HFF-Myc (cell line): ENCODE data around the gene BABAM2.

Experiments
- DNase-seq: peaks from one replicate; pipeline ENCODE4 v3.0.0-alpha.2; 2011; ENCODE audit warnings: low read depth; ENCODE audit errors: extremely low read depth
- H3K4me3 ChIP-seq: replicated peaks from 2 replicates; pipeline ENCODE4 v1.5.1; 2011; ENCODE audit warnings: low read depth, mild to moderate bottlenecking, control low read depth, low read length
- TF ChIP-seq, protein P1 (sequence below): IDR thresholded peaks from 2 replicates; pipeline ENCODE4 v1.5.1; 2012; ENCODE audit warnings: mild to moderate bottlenecking, low read depth, low read length, control low read depth; ENCODE audit errors: missing control alignments

Gene BABAM2

DNA sequence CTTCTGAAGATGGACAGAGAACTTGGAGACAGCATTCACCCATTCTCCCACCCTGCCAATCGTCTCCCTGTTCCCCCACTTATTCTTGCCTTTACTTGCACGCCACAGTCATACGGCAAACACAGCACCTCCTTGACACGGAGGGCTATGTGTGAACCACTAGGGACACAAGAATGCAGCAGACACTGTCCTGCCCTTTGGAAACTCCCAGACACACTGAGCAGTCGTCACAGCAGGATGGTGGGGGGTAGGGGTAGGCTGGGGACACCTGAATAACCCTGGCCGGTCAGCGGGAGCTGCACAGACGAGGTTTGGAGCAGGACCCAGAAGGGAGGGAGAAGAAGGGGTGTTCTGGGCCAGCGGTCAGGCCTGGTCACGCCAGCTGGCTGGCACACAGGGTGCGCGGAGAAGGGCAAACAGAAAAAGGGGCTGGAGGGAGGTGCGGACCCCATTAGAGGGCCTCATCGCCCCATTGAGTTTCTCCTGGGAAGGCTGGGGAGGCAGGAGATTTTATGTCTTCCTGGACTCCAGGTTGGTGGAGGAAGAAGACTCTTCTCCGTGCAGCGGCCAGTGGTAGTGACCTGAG lies 462.2 kb downstream of the BABAM2 start:
- no peak for DNase-seq
- no peak overlapping the region for H3K4me3 ChIP-seq
- TF ChIP-seq, protein P1, sequence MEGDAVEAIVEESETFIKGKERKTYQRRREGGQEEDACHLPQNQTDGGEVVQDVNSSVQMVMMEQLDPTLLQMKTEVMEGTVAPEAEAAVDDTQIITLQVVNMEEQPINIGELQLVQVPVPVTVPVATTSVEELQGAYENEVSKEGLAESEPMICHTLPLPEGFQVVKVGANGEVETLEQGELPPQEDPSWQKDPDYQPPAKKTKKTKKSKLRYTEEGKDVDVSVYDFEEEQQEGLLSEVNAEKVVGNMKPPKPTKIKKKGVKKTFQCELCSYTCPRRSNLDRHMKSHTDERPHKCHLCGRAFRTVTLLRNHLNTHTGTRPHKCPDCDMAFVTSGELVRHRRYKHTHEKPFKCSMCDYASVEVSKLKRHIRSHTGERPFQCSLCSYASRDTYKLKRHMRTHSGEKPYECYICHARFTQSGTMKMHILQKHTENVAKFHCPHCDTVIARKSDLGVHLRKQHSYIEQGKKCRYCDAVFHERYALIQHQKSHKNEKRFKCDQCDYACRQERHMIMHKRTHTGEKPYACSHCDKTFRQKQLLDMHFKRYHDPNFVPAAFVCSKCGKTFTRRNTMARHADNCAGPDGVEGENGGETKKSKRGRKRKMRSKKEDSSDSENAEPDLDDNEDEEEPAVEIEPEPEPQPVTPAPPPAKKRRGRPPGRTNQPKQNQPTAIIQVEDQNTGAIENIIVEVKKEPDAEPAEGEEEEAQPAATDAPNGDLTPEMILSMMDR, result no peak

DNA sequence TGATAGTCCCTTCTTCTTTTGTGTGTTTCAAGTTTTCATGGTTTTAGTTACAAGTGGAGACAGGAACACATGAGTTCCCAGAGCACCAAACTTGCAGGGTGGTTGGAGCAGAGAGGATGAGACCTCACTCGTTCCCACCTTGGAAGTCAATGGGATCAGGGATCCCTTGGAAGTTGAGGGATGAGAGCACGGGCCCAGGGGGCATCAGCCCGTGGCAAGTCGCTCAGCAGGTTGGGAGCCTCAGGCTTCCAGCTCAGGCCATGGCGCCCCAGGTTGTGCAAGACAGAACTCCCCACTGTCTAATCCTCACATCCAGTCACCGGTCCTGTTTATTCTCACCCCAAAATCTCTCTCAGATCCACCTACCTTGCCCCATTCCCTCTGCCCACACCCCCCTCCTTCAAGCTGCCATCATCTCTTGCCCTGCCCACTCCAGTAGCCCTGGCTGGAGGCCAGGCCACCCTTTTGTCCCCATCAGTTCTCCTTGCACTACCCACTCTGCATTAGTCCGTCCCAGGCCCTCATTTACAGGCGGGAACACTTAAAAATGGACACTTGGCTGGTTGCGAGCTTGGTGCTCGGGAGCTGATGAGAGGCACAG lies 464.5 kb downstream of the BABAM2 start:
- TF ChIP-seq, protein P1, result no peak
- DNase-seq, result no peak
- no peak overlapping the region for H3K4me3 ChIP-seq

DNA sequence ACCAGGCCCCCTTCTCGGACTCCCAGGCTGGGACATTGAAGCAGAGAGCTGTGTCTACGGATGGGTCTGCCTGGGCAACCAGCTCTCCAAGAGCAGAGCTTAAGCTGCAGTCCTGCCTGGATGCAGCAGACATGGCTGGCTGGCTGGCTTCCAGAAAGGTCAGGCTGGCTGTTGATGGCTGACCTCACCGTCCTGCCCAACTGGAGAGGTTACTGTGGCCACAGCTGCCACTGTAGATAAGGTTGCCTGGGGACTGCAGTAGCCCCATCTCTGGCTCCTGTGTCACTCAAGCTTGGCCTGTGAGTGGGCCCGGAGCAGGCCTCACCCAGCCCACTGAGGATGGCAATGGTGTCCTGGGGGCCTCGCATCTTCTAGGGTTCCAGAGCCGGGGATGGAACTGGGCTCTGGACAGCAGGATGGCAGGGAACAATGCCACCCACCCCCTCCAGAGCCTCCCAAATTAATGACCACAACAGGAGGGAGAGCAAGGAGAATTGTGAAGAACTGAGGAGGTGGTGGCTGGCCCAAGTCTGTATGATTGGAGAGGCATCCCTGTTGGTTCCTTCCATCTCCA lies 465.1 kb downstream of the BABAM2 start:
- no peak overlapping the region for H3K4me3 ChIP-seq
- TF ChIP-seq, protein P1, result no peak
- DNase-seq, result no peak

DNA sequence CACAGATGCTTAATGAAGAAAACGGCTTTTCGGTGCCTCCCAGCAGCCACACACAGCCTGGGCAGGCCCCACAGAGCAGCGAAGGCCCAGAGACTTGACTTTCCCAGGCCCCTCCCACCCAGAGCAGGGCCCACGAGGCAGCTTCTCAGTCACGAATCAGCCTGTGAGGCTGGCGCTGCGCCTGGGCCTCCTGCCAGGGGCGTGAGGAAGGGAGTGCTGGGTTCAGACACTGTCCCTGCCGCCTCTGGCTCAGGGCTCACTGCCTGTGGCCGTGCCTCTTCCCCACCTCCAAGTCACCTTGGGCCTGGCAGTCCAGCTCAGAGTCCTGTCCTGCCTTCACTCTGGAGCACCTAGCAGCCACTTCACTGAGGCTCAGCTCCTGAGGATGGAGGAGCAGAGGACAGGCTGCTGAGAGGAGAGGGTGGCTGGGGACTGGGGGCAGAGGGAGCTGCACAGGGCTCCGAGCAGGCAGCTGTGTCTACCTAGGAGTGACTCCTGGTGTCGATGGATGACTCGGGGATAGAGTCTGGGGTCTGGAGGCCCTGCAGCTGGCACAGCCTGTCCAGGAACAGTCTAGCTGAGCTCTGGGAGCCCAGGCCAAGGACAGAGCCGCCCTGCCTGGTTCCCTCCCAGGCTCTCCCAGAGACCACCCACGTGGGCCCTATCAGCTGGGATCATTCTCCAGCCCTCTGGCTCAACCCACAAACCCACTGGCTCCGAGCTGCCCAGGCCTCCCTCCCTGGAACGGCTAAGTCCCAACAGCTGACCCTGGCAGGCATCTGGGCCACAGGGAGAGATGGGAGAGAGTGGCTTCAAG lies 465.8 kb downstream of the BABAM2 start:
- no peak overlapping the region for H3K4me3 ChIP-seq
- no peak for DNase-seq
- TF ChIP-seq, protein P1, result no peak

DNA sequence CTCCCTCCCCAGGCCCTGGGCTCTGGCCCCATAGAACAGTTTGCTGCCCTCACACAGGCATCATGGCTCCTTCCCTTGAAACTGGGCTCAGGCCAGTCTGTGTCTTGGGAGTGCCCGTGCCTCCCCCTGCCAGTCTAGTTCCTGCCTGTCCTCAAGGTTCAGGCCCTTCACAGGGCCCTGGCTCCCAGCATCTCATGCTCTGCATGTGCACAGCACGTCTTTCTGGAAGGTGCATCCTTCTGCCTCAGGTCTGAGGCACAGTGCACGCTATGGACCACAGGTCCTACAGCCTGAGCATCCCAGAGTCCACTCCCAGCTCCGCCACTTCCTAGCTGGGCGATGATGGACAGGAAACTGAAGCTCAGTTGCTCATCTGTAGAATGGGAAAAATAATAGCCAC lies 466.5 kb downstream of the BABAM2 start:
- no peak overlapping the region for H3K4me3 ChIP-seq
- no peak for DNase-seq
- TF ChIP-seq, protein P1, result no peak

DNA sequence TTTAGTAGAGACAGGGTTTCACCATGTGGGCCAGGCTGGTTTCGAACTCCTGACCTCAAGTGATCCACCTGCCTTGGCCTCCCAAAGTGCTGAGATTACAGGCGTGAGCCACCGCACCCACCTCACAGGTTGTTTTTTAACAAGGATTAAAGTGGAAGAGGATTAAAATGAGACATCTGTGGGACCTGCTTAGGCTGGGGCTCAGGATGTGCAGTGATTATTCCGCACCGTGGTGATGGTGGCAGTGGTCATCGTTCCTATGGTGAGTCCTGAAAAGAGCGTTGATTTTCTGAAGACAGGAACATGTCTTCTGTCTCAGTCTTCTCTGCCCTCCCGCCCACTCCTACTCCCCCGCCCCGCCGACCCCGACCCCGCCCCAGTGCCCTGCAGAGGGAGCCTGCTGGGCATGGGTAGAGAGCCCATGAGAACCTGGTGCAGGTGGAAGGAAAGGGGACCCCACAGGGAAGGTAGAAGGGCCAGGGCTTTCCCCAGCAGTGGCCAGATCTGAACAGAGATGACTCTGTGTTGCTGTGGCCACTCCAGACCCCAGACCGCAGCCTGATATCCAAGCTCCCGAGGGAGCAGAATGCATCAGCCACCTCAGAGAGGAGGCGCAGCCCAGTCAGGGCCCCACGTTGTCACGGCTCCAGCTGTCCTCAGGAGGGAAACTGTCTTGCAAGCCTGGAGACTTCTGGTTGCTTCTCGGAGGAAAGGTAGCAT lies 467.6 kb downstream of the BABAM2 start:
- no peak for DNase-seq
- TF ChIP-seq, protein P1, result no peak
- H3K4me3 ChIP-seq, result no peak overlapping the region
